Fibroblast of mammary gland (primary cell): ENCODE data around the gene NR4A1.
"Not testable (repeated sequence)": the region's sequence is repeated elsewhere in the genome, so short reads cannot be mapped to it uniquely, and the experiment has no call there.

Experiments
- DNase-seq: peaks from one replicate; pipeline ENCODE4 v3.0.0-alpha.2; 2010; ENCODE audit warnings: low read depth
- H3K4me3 ChIP-seq: 2 replicates; pipeline ENCODE4 v1.5.1; 2011; ENCODE audit warnings: low read depth, mild to moderate bottlenecking, low read length, moderate library complexity; ENCODE audit not compliant: control insufficient read depth
- TF ChIP-seq, protein P1 (sequence below): conservative IDR thresholded peaks from 2 replicates; pipeline ENCODE4 v1.5.1; 2011; ENCODE audit warnings: low read depth, low read length, inconsistent platforms; ENCODE audit not compliant: control insufficient read depth, insufficient read depth

NR4A1 gene

DNA sequence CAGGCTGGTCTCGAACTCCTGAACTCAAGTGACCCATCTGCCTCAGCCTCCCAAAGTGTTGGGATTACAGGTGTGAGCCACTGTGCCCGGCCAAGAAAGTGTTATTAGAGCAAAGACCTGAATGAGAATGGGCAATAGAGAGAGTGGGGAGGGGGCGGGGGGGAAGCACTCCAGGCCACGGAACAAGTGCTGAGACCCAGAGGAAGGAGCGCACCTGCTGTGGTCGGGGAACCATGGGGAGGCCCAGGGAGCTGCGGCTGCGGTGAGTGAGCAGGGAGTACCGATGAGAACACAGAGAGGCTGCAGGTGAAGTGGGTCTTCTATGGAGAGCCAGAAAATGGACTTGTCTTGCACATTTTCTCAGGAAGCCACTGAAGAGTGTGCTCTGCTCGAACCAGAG lies 39.0 kb downstream of the NR4A1 start:
- TF ChIP-seq, protein P1, sequence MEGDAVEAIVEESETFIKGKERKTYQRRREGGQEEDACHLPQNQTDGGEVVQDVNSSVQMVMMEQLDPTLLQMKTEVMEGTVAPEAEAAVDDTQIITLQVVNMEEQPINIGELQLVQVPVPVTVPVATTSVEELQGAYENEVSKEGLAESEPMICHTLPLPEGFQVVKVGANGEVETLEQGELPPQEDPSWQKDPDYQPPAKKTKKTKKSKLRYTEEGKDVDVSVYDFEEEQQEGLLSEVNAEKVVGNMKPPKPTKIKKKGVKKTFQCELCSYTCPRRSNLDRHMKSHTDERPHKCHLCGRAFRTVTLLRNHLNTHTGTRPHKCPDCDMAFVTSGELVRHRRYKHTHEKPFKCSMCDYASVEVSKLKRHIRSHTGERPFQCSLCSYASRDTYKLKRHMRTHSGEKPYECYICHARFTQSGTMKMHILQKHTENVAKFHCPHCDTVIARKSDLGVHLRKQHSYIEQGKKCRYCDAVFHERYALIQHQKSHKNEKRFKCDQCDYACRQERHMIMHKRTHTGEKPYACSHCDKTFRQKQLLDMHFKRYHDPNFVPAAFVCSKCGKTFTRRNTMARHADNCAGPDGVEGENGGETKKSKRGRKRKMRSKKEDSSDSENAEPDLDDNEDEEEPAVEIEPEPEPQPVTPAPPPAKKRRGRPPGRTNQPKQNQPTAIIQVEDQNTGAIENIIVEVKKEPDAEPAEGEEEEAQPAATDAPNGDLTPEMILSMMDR: no peak
- DNase-seq: no peak
- no peak overlapping the region for H3K4me3 ChIP-seq

DNA sequence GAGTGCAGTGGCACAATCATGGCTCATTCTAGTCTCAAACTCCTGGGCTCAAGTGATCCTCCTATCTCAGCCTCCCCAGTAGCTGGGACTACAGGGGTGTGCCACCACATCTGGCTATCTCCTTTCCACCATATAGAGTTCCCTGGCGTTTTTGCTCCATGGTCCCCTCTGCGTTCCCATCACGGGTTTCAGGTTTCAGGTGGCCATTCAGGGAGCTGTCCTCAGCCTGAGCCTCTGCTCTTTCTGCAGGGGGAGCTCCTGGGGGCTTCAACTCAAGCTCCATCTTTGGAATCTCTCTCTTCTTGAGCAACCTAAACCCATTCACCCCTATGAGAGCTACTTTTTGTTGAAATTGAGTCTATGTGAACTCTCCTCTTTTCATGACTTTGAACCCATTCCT lies 39.8 kb downstream of the NR4A1 start:
- TF ChIP-seq, protein P1: no peak
- H3K4me3 ChIP-seq: no peak overlapping the region
- DNase-seq: no peak

DNA sequence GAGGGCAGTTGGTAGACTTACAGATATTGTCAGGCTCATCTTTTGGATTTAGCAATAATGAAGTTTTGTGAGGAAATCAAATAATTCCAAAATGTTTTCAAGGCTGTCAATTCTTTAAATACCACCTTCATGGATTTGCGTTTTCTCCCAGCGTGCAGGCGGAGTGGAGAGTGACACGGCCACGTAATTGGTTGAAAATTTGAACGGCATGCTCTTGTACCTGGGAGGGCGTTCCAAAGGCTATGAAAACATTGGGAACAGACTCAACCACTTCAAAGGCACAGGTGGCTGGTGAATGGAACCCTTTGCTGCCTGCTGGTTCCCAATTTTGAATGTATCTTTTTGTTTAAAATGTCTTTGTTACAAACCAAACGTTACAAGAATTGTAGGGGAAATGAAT lies 40.6 kb downstream of the NR4A1 start:
- TF ChIP-seq, protein P1: no peak

DNA sequence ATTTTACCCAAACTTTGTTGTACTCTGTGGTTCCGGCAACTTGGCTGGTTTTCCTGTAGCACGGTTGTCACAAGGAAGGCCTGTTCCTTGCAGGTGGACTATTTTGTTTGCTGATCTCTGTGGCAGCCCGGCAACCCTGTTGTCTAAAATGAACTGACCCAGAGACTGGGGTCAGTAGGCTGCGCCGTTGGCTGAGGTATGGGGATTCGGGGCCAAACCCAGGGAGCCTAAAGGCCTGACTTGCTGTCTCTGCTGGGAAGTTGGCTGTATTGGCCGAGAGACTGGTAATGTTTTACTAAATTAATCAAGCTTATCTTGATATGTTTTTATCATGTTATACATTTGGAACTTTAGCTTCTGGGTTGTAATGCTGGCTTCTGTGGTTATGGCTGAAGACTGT lies 42.1 kb downstream of the NR4A1 start:
- no peak for DNase-seq
- TF ChIP-seq, protein P1: no peak
- H3K4me3 ChIP-seq: no peak overlapping the region

More for the DNA sequence above, 40.6 kb downstream of the NR4A1 start:
- no peak overlapping the region for H3K4me3 ChIP-seq
- no peak for DNase-seq

DNA sequence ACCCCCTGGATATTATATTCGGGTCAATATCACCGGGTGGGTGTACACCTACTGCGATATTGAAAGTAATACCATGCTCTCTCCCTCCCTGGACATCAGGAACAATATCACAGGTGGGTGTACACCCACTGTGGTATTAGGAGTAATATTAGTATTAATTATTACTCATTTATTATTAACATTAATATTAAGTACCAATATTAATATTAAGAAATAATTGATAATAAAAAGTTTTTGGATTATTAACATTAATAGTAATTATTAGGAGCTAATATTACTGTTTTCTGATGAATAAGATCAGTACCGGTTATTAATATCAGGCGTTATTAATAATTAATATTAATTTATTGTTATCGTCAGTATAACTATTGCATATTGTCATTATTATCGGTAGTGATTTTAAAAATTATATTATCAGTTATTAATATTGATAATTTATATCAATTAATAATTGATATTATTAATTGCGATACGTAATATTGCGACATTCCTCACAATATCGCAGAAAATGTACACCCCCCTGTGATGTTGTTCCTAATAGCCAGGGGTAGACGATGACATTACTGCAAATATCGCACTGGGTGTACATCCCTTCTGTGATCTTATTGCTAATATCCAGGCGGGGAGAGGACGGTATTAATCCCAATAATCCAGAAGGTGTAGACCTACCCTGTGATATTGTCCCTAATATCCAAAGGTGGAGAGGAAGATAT lies 45.2 kb downstream of the NR4A1 start:
- no peak overlapping the region for H3K4me3 ChIP-seq
- no peak for DNase-seq
- TF ChIP-seq, protein P1: no peak

DNA sequence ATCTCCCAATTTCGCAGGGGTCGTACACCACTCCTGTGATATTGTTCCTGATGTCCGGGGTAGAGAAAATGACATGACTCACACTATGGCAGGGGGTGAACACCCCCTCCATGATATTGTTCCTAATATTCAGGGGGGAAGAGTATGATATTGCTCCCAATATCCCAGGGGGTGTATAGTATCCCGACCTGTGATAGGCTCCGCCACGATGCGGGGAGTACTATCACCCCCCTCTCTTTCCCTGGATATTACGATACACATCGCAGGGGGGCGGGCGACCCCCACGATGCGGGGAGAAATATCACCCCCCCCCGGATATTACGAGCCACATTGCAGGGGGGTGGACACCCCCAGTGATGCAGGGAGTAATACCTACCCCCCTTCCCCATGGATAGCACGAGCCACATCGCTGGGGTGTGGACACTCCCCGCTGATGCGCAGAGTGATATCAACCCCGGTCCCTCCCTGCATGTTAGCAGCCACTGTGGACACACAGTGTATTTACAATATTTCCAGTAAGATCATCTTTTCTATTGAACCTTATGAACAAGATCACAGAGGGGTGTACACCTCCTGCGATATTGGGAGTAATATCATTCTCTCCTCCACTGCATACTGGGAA lies 45.9 kb downstream of the NR4A1 start:
- no peak overlapping the region for H3K4me3 ChIP-seq
- no peak for DNase-seq
- TF ChIP-seq, protein P1: no peak

DNA sequence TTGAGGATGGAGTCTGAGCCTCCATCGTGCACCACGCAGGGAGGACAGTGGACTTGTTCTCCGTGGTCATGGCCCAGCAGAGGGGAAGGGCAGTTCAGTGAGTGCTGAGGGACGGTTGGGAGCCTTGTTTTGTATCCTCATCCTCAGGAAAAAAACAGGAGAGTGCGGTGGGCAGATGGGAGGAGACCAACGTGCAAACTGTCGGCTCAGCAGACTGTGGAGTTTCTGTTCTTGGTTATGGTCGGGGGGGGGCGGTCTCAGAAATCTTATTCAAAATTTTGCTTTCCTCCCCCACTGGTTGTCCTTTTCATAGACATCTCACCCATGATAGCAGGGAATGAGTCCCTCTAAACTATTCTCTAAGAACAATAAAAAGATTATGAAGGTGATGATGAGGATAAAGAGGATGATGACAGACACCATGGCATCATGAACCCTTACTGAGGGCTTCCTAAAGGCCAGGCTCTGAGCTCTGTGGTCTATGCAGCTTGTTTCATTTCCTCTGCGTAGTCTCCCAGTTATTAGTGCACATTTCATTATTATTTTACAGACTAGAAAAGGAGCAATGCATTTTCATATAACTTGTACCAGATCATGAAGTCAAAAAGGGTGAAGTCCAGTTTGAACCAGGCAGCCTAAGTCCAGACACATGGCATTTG lies 53.3 kb downstream of the NR4A1 start:
- H3K4me3 ChIP-seq, DNase-seq: not testable (repeated sequence)
